ENCODE results near the gene TARS3.

GRCh38 chr15:101610611-101611000 is 113.7 kb downstream of the TARS3 start:
- TF ChIP-seq POLR2A (IDR thresholded peaks at IDR 0.05; ENCODE audit: low read depth) (no peak), POLR2AphosphoS5 (IDR thresholded peaks at IDR 0.05) (no peak)
- TF ChIP-seq, protein P1, sequence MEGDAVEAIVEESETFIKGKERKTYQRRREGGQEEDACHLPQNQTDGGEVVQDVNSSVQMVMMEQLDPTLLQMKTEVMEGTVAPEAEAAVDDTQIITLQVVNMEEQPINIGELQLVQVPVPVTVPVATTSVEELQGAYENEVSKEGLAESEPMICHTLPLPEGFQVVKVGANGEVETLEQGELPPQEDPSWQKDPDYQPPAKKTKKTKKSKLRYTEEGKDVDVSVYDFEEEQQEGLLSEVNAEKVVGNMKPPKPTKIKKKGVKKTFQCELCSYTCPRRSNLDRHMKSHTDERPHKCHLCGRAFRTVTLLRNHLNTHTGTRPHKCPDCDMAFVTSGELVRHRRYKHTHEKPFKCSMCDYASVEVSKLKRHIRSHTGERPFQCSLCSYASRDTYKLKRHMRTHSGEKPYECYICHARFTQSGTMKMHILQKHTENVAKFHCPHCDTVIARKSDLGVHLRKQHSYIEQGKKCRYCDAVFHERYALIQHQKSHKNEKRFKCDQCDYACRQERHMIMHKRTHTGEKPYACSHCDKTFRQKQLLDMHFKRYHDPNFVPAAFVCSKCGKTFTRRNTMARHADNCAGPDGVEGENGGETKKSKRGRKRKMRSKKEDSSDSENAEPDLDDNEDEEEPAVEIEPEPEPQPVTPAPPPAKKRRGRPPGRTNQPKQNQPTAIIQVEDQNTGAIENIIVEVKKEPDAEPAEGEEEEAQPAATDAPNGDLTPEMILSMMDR (IDR thresholded peaks at IDR 0.05), result no peak
